Body of pancreas (tissue), 4 donors: ENCODE results near the gene KRT10. TPM values are rescaled to one million over a fixed set of nuclear protein-coding genes. Genes with fewer than 3 reads are reported as not detected.

Experiments used
- ATAC-seq: fragments of 150-250 bp; one replicate; pipeline ENCODE4 v1.9.1; 2016
- DNase-seq, 4 donors: peaks; one replicate each; pipeline ENCODE4 v3.0.0-alpha.2; 2019
- H3K27ac ChIP-seq, 4 donors: fragments of 200-600 bp; sonication (generic); 1 replicate in 3 of 4; 2 replicates in 1 of 4; pipeline versions ENCODE4 v1.5.1 to v1.6.1; 2016 to 2019; ENCODE audit warnings: mild to moderate bottlenecking in 1 of 4, mixed read lengths in 1 of 4, moderate library complexity in 1 of 4
- H3K27me3 ChIP-seq, 2 donors: fragments of 200-600 bp; sonication (generic); one replicate each; pipeline ENCODE4 v1.6.0; 2016; ENCODE audit warnings: mild to moderate bottlenecking in 1 of 2
- H3K36me3 ChIP-seq, 2 donors: fragments of 200-600 bp; sonication (generic); replicated peaks in 1 of 2; 2 replicates each; pipeline ENCODE4 v1.5.1; 2016; ENCODE audit warnings: low read depth in 2 of 2; ENCODE audit not compliant: insufficient read depth in 1 of 2
- H3K4me1 ChIP-seq: fragments of 200-600 bp; sonication (generic); one replicate; pipeline ENCODE4 v1.6.0; 2016
- H3K4me3 ChIP-seq, 2 donors: fragments of 200-600 bp; sonication (generic); 1 replicate in 1 of 2; 2 replicates in 1 of 2; pipeline ENCODE4 v1.5.1; 2016 to 2019
- H3K9me3 ChIP-seq, 3 donors: fragments of 200-600 bp; sonication (generic); 1 replicate in 2 of 3; 2 replicates in 1 of 3; pipeline ENCODE4 v1.5.1; 2016
- CTCF ChIP-seq, 7 experiments: fragments of 450-650 bp in 4 of 7; fragments of 200-600 bp in 3 of 7; sonication (generic) in 3 of 7; IDR thresholded peaks; one replicate each; pipeline ENCODE4 v1.5.1; 2016 to 2019; ENCODE audit warnings: antibody characterized with exemption in 7 of 7
- POLR2A ChIP-seq, 3 donors: fragments of 450-650 bp; IDR thresholded peaks; one replicate each; pipeline ENCODE4 v1.6.1; 2016; ENCODE audit warnings: antibody characterized with exemption in 3 of 3, mild to moderate bottlenecking in 2 of 3
- WGBS, 2 donors: methylation state at CpG; one replicate each; pipeline ENCODE4 v1.1.5; 2017; 5-methylcytosine and 5-hydroxymethylcytosine counted together
- intact Hi-C: fragments of 100-400 bp; cut with DNase I; formaldehyde crosslinking; loops from one replicate; pipeline ENCODE4 v1.15.1; 2023
- total RNA-seq, 2 donors: library from RNA; depleted of rRNA; stranded (reverse); fragments of >200 nt; gene quantifications; one replicate each; pipeline ENCODE4 v1.1.0, GENCODE V29; 2016

The KRT10 gene
- total RNA-seq, 2 donors from 2014 or later = 3.3 to 8.0 TPM

- DNase-seq (no peak), ATAC-seq (no peak)
- H3K4me3 ChIP-seq = no peak overlapping the region
- H3K4me1 ChIP-seq = no peaks in the 10 kb centered on the region
- intact Hi-C loops = no loop called here
- H3K9me3 ChIP-seq = no peaks in the 10 kb centered on the region
- WGBS, 2 donors = 60 to 66% methylated on average over 10 of the region's 10 CpGs
- H3K36me3 ChIP-seq = no peaks in the 10 kb centered on the region
- no peak overlapping the region for H3K27ac ChIP-seq
- H3K27me3 ChIP-seq = no peaks in the 10 kb centered on the region
- TF ChIP-seq POLR2A (IDR thresholded peaks at IDR 0.05) (no peak), CTCF (IDR thresholded peaks at IDR 0.05) (no peak)
Measured at GRCh38 chr17:40795019-40795667, 27.3 kb downstream of the KRT10 start.

- Histone ChIP-seq H3K27ac (no peak overlapping the region), H3K9me3 (no peaks in the 10 kb centered on the region), H3K36me3 (no peaks in the 10 kb centered on the region), H3K4me3 (no peak overlapping the region), H3K4me1 (no peaks in the 10 kb centered on the region), H3K27me3 (no peaks in the 10 kb centered on the region)
- intact Hi-C loops = no loop called here
- ATAC-seq (no peak), DNase-seq (no peak)
- TF ChIP-seq POLR2A (IDR thresholded peaks at IDR 0.05) = no peak
- no peak for TF ChIP-seq CTCF (IDR thresholded peaks at IDR 0.05)
- WGBS, 2 donors = 61 to 74% methylated on average over 2 of the region's 2 CpGs
Measured at GRCh38 chr17:40794466-40794865, 27.9 kb downstream of the KRT10 start.

GRCh38 chr17:40793832-40794231 is 28.6 kb downstream of the KRT10 start:
- intact Hi-C loops = no loop called here
- TF ChIP-seq POLR2A (IDR thresholded peaks at IDR 0.05) (no peak), CTCF (IDR thresholded peaks at IDR 0.05) (no peak)
- Histone ChIP-seq H3K27me3 (no peaks in the 10 kb centered on the region), H3K9me3 (no peaks in the 10 kb centered on the region), H3K36me3 (no peaks in the 10 kb centered on the region), H3K4me1 (no peaks in the 10 kb centered on the region), H3K4me3 (no peak overlapping the region), H3K27ac (no peak overlapping the region)
- no peak for ATAC-seq
- DNase-seq = no peak
- WGBS, 2 donors = 36 to 41% methylated on average over 10 of the region's 10 CpGs

- WGBS, 2 donors = 28 to 29% methylated on average over 6 of the region's 6 CpGs
- no peak for DNase-seq
- Histone ChIP-seq H3K4me1 (no peaks in the 10 kb centered on the region), H3K9me3 (no peaks in the 10 kb centered on the region), H3K27me3 (no peaks in the 10 kb centered on the region), H3K36me3 (no peaks in the 10 kb centered on the region), H3K4me3 (no peak overlapping the region), H3K27ac (no peak overlapping the region)
- no peak for ATAC-seq
- intact Hi-C loops = no loop called here
- TF ChIP-seq POLR2A (IDR thresholded peaks at IDR 0.05) (no peak), CTCF (IDR thresholded peaks at IDR 0.05) (peak in 6 of 7 experiments; percentile 30 to 62 (median 56))
Measured at GRCh38 chr17:40791787-40792436, 30.5 kb downstream of the KRT10 start.

GRCh38 chr17:40791111-40791510 is 31.3 kb downstream of the KRT10 start:
- no peak for TF ChIP-seq POLR2A (IDR thresholded peaks at IDR 0.05)
- TF ChIP-seq CTCF (IDR thresholded peaks at IDR 0.05) = no peak
- ATAC-seq = no peak
- 75 to 100% methylated on average over 1 of the region's 1 CpG for WGBS, 2 donors
- intact Hi-C loops = no loop called here
- Histone ChIP-seq H3K9me3 (no peaks in the 10 kb centered on the region), H3K27ac (no peak overlapping the region), H3K27me3 (no peaks in the 10 kb centered on the region), H3K36me3 (no peaks in the 10 kb centered on the region), H3K4me3 (no peak overlapping the region), H3K4me1 (no peaks in the 10 kb centered on the region)
- no peak for DNase-seq
